GM18502 (cell line): ENCODE measurements around the gene SEMA3B.
"Not testable (repeated sequence)": the region's sequence is repeated elsewhere in the genome, so short reads cannot be mapped to it uniquely, and the experiment has no call there.

Experiments
- ATAC-seq: cut with Tn5 transposase; IDR thresholded peaks from one replicate; pipeline ENCODE4 v1.9.1; 2021; ENCODE audit warnings: mild to moderate bottlenecking; ENCODE audit not compliant: unreplicated experiment, poor library complexity

Gene SEMA3B

DNA sequence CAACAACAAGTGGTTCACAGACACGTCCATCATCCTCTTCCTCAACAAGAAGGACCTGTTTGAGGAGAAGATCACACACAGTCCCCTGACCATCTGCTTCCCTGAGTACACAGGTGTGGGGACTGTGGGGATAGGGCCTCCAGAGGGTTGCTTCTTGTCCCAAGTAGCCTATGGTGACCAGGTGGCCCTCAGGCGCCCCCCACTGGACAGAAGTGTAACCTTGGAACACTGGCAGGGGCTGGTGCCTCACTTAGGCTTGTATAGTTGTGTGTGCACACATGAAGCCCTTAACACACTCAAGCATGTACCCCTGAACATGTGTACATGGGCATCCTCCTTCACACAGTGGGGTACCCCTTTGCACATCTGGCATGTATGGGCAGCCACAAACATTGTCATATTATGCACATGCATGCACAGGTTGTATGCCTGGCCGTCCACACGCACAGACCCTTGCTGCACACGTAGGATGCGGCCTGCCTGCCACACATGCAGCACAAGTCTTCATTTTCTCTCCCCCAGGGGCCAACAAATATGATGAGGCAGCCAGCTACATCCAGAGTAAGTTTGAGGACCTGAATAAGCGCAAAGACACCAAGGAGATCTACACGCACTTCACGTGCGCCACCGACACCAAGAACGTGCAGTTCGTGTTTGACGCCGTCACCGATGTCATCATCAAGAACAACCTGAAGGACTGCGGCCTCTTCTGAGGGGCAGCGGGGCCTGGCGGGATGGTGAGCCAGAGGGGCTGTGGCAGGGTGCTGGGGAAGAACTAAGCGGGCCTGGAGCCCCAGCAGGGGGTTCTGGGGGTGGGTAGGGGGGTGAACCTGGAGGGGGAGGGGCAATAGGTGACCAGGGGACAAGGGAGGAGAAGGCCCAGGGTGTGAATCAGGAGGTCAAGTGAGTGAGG lies 11.7 kb upstream of the SEMA3B start:
- ATAC-seq, result no peak

DNA sequence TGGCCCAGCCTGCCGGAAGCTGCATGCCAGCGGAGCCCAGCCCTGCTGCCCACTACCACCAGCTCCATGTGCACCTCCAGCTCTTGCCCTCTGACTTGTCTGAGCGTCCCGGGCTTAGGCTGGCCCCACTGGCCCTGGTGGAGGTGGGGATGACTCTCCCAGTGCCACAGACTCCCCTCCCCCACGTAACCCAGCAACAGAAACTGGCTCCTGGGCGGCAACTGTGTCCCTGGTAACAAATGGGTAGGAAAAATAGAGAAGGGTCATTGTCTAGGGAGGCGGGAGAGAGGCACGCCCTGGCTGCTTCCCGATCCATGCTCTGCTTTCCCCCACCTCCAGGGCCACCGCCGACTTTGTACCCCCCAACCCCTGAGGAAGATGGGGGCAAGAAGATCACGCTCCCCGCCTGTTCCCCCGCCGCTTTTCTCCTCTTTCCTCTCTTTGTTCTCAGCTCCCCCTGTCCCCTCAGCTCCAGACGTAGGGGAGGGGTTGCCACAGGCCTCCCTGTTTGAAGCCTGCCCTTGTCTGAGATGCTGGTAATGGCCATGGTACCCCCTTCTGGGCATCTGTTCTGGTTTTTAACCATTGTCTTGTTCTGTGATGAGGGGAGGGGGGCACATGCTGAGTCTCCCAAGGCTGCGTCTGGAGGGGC lies 10.8 kb upstream of the SEMA3B start:
- no peak for ATAC-seq

DNA sequence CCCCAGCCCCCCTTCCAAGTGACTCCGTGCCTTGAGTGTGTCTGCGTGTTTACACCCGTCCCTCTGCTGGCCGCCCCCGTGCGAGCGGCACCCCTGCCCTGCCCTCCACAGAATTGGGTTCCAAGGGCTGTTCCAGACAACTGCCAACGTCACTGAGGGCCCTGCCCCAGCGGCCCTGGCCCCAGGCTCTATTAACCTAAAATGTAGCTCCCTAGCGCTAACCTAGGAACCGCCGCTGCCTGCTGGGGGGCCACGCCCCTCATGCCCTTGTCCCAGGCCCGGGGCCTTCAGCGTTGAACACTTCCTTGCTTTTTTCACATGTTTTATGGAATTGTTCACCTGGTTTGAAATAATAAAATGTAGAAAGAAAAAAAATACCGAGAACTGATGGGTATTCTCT lies 10.0 kb upstream of the SEMA3B start:
- ATAC-seq, result no peak

DNA sequence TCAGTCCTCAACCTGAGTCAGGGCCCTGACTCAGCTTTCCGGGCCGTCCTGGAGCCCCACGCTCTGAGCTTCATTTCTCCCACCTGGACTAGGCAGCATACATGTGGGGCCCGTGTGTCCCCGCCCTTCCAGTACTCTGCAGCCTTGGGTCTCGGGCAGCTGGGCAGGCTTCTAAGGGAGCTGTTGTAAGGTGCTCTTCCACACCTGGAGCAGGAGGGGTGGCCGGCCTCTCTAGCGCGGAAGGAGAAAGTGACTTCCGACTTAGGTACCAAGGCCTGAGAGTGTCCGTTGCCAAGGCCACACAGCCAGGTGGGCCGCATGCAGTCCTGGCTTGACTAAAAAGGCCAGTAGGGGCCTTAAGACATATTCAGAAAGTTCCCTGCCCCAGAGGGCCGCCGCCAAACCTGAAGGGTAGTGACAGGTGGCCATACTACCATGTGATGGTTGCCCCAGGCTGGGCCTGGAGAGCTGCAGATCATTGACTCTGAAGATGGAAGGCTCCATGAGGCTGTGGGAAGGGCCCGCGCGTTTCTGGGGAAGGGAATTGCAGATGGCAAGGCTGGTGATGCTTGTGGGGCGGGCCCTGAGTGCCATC lies 9.4 kb upstream of the SEMA3B start:
- ATAC-seq, result peak; percentile 22

DNA sequence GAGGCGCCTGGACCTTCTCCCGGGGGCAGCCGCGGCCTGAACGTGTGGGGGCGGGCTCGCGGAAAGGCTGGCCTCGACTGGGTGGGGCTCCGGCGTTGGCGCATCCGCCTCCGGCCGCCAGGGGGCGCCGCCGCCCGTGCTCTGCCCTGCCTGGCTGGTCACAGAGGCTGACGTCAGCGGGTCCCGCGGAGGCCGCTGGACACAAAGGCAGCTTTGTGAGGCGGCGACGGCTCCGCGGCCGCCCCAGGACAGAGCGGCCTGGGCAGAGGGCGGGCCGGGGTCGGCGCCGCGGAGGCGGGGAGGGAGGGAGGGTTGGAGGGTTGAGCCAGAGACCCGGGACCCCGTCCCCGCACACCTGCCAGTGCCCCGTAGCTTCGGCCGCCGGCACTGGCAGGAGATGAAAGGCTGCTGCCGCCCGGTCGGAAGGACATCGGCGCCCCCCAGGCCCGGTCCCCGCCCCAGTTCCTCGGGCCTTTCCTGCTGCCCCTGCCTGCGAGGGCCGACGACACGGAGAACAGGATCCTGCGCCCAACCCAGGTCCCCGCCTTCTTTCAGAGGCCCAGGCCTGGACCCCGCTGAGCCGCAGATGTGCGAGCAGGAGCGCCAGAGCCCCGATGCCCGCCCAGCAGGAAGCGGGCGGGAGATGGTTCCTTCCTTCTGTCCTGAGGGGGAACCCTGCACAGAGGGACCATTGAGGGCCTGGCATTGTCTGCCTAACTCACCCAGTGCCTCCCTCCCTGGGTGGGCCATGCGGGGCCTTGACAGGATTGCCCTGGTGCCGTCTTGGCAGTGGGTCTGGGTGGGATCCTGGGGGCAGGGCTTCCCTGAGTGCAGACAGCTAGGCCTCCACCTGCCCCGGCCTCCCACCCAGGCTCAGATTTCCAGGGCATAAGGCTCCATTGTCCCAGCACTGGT lies 8.7 kb upstream of the SEMA3B start:
- ATAC-seq, result peak; percentile 83

DNA sequence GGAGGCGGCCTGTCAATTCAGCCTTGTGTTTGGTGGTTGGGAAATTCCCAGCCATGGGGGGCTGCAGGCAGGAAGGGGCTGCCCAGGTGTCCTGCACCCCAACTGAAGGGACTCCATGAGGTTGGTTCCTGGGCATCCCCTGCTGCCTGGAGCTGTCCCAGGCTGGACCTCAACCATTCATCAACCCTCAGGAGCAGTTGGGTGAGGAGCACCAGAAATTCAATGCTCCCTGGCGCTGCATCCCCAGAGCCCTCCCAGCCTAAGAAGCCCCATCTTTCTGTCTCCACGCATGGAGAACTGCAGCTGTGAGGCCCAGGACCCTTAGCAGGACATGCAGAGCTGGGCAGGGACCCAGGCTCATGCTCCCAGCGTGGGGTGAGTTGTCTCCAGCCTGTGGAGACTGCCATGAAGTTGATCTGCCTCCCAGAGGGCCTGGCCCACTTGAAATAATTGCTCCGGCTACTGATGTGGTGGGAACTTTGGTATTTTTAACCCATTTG lies 8.0 kb upstream of the SEMA3B start:
- ATAC-seq, result no peak

DNA sequence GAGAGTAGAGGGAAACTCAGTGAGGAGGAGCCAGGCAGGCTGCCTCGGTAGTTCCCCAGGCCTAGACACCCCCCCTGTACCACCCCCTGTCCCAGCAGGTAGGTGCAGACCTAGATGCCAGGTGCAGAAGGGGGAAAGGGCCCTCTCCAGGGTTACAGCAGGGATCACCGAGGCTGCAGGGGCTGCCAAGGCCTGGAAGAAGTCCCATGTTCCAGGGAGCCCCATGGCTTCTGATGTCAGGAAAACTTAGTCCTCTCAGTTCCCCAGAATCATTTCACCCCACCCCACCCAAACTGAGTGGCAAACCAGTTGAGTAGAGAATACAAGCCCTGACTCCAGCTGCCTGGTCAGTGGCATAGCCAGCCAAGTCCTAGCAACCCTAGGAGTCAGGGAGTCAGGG lies 7.4 kb upstream of the SEMA3B start:
- no peak for ATAC-seq

DNA sequence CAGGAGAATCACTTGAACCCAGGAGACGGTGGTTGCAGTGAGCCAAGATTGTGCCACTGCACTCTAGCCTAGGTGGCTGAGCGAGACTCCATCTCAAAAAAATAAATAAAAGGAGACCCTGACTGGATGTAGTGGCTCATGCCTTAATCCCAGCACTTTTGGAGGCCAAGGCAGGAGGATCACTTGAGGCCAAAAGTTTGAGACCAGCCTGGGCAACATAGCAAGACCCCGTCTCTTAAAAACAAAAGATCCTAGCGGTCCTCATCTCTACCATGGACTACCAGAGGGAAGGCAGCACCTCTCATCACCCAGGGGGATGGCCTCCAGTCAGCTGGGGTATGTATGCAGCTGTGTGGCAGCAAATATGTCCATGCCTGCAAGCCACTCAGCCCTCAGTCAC lies 6.7 kb upstream of the SEMA3B start:
- not testable (repeated sequence) for ATAC-seq

DNA sequence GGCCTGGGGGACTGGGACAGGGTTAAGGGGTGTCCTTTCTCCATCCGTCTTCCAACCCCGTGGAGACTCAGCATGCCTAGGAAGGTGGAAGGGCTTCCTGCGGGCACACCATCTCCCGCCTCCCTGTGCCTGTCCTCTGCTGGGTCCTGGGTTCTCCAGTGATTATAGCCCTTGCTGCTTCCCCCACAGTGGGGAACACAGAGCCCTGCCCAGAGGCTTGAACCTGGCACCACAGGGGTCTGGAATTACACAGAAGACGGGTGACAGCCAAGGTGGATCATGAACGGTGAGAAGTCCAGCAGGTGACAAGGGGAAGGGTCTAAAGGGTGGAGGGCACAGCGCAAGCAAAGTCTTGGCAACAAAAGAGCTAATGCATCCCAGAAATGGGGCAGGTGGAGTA lies 6.2 kb upstream of the SEMA3B start:
- ATAC-seq, result no peak

DNA sequence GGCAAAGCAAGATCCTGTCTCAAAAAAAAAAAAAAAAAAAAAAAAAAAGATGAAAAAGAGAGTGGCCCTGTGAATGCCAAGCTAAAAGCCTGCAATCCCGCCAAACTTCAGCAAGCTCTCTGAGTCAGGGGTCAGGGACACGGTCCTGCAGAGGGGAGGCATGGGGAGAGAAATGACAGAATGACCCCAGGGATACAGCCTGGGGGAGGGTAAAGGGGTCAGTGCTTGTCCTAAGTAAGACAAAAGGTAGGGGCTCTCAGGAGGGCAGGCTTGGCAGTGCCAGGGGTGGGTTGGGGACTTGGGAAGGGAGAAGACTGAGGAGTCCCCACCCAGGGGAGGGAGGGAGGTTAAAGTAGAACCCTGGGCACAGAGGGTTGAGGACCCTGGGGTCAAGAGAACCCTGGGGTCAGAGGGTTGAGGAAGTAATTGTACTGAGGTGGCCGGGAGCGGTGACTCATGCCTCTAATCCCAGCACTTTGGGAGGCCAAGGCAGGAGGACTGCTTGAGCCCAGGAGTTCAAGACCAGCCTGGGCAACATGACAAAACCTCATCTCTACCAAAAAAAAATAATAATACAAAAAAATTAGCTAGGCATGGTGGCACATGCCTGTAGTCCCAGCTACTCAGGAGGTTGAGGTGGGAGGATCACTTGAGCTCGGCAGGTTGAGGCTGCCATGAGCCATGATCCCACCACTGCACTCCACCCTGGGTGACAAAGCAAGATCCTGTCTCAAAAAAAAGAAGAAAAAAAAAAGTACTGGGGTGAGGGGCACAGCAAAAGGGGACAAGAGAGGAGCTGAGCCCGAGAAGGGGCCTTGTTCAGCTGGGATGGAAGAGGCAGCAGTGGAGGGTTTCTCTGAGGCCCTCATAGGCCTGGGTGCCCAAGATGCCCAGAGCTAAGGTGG lies 5.2 kb upstream of the SEMA3B start:
- no peak for ATAC-seq

DNA sequence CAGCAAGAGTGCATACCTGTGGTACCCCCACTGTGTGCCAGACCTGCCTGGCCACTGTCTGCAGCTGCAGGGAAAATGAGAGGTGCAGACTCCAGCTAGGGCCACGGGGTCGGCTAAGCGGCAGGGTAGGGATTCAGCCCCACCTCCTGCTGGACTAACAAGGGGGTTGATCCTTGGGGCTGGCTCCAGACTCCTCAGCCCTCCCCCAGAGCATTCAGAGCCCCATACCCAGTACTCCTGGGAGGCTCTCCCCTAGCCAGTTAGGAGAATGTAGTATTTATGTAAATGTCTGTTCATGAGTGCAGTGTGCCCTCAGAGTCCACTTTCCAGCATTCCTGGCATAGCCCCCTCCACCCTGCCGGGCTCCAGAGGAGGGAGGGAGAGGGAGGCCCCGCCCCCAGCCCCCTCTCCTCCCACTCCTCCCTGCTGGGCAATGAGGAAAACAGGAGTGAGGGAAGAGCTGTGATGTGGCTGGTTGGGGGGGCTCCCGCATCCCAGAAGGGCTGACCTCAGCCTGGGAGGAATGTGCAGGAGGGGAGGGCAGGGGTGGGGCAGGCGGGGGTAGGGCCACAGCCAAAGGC lies 4.5 kb upstream of the SEMA3B start:
- ATAC-seq, result no peak

DNA sequence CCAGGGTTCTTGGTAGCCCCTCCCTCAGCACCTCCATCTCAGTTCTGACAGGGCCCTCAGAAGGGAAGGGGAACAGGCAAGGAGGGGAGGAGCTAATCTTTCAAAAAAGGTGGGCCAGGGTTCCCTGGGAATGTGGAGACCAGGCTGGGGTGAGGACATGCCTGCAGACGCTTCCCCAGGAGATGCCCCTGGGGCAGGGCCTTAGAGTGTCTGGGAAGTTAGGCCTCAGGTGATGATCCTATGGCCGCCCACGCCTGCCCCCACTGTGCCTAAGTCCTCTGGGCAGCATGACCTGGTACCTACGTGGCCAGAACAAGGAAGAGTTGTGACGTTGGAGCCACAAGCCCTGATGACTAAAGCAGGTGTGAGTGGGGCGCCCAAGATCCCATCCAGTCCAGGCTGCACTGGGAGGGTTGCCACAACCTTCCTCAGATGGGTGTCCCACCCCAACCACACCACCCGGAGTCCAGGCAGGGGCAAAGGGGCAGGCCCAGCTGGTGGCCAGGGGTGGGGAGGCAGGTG lies 3.9 kb upstream of the SEMA3B start:
- ATAC-seq, result no peak

DNA sequence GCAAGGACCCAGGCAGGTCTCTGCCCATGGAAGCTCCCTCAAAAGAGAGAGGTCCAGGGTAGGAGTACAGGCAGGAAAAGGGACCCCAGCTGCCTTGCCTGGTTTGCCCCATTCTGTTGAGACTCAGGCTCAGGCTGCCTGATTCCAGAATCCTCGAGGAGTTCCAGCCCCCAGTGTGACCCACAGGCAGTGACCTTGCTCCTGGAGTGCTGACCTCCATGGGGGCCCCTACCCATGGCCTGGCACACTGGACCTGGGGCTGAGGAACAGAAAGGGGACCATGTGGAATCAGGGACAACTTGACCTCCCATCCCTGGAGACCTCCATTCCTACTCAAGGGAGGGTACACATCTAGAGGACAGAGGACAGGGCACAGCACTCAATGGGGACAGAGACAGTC lies 3.4 kb upstream of the SEMA3B start:
- ATAC-seq, result no peak

DNA sequence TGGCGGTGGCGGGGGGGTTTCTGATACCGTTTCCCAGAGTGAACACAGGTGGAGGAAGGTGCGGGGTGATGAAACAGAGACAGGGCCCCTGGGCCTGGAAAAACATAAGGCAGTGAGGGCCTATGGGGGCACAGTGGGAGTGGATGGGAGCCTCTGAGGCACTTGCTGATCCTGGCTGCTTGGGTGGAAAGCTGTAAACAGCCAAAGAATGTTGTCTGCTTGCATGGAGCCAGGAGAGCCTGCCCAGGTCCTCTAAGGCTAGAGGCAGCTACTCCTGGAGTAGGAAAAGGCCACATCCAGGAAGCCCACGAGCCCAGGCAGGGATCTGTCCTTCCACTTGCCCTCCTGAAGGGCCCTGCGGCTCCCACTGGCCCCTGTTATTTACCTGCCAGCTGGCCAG lies 2.9 kb upstream of the SEMA3B start:
- ATAC-seq, result no peak

DNA sequence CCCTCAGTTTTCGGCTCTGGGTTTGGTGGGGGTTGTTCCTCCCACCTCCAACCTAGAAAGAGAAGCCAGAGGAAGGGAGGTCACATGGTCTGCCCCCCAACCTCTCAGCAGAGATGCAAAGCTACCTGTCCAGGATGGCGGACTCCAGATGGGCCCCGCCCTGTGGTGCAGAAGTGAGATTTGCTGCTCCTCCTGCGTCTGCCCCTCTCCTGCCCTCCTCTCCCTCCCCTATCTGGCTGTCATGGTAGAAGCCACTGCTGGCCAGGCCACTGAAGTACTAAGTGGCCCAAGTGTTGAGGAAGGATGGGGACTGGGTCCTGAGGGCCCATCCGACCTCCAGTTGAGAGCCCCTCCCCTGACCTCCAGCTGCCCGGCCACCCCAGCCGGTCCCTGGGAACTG lies 2.1 kb upstream of the SEMA3B start:
- no peak for ATAC-seq

DNA sequence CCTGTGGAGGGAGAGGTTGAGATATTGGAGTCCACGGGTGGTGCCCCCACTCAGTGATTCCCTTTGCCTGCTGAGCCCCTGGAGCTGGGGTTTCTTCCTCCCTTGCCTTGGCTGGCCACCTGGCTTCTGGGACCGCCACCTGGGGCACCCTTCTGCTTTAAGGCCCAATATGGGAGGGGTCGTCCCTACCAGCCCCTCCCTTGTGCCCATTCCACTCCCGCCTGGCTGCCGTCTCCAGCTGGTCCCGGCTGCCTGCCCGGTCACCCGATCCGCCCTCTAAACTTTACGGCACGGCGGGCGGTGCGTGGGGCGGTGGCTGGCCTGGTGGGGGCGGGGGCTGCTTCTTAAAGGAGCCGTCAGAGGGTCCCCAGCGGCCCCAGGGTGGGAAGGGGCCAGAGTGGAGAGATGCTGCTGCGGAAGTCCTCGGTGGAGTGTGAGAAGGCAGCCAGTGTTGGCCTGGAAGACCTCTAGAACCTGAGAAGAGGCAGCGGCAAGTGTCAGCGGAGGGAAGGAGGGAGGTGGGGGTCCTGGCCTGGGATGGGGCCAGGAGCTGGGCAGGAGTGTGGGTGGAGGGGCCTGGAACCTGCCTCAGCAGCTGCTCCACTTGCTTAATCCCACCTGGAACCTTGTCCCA lies 1.6 kb upstream of the SEMA3B start:
- no peak for ATAC-seq

DNA sequence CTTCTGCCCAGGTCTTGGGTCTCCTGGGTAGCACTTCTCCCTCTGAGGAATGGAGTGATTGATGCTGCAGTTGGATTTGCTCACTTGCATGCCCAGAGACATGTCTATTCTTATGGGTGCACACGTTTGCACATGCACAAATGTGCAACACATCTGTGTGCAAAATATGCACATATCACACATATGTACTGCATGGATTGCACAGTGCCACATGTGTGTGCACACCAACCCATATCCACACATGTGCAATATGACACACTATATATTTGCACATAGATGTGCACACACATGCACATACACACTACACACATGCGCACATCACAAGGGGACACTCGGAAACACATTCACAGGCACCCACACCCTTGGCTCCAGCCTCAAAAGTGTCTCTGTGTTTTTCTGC lies 671 bp upstream of the SEMA3B start:
- no peak for ATAC-seq

DNA sequence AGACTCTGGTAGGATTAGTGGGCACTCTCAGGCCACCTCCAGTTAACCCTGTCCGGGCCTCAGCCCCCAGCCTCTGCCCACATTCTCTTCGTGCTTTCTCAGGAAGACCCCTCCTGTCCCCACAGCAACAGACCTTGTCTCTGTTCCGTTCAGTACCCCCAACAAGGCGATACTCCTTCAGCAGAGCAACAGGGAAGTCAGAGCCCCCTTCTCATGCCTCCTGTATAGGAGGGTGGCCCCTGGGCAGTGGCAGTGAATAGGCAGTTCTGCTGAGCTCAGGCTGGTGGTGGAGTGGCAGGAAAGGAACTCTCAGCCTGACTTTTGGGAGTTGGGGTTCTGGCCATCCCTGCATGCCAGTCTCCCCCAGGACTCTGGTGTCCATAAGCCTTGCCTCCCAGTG lies 513 bp downstream of the SEMA3B start:
- ATAC-seq, result no peak
